Parathyroid adenoma (tissue), 2 donors: ENCODE results near the gene SLC38A8.

Experiments used
- H2AFZ ChIP-seq: fragments of 300-600 bp; sonication (generic); one replicate; pipeline ENCODE4 v1.7.0; 2017; ENCODE audit warnings: antibody characterized with exemption, mild to moderate bottlenecking
- H3K27ac ChIP-seq: fragments of 300-600 bp; sonication (generic); one replicate; pipeline ENCODE4 v1.7.0; 2017
- H3K27me3 ChIP-seq: fragments of 300-600 bp; sonication (generic); one replicate; pipeline ENCODE4 v1.7.0; 2017; ENCODE audit warnings: low read length; ENCODE audit not compliant: control insufficient read depth, insufficient read depth
- H3K36me3 ChIP-seq: fragments of 300-600 bp; sonication (generic); one replicate; pipeline ENCODE4 v1.7.0; 2017; ENCODE audit warnings: low read length; ENCODE audit not compliant: control insufficient read depth, insufficient read depth
- H3K4me1 ChIP-seq: fragments of 300-600 bp; sonication (generic); one replicate; pipeline ENCODE4 v1.7.0; 2017; ENCODE audit warnings: control low read depth
- H3K4me2 ChIP-seq: fragments of 300-600 bp; sonication (generic); one replicate; pipeline ENCODE4 v1.7.0; 2017; ENCODE audit warnings: low read length
- H3K4me3 ChIP-seq: fragments of 300-600 bp; sonication (generic); one replicate; pipeline ENCODE4 v1.7.0; 2017; ENCODE audit warnings: low read depth, low read length
- H3K79me2 ChIP-seq: fragments of 300-600 bp; sonication (generic); one replicate; pipeline ENCODE4 v1.7.0; 2017; ENCODE audit warnings: control low read depth
- H3K9ac ChIP-seq: fragments of 300-600 bp; sonication (generic); one replicate; pipeline ENCODE4 v1.7.0; 2017; ENCODE audit warnings: mild to moderate bottlenecking
- H3K9me3 ChIP-seq: fragments of 300-600 bp; sonication (generic); one replicate; pipeline ENCODE4 v1.7.0; 2017; ENCODE audit warnings: low read length; ENCODE audit not compliant: control insufficient read depth
- CTCF ChIP-seq: fragments of 300-600 bp; sonication (generic); IDR thresholded peaks from one replicate; pipeline ENCODE4 v1.7.0; 2017; ENCODE audit warnings: antibody characterized with exemption, mild to moderate bottlenecking
- donor health status: primary hyperparathyroidism.

Gene SLC38A8

DNA sequence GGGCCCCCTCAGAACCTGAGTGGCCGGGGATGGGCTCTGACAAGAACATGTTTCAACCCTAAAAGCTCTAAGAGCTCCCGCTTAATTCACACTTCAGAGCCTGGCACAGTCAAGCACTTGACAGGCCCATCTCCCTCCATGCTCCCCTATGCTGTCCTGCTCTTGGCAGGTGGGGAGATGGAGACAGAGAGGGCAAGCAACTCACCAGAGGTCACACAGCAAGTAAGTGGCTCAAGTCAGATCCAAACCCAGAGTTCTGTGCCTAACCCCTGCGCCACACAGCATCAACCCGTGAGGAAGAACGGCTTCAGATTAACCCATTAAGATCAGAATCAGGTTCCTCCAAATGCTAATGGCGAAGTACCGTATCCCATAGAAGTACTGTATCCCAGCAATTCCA lies 38.2 kb downstream of the SLC38A8 start:
- TF ChIP-seq CTCF = no peak
- H3K27me3 ChIP-seq = no peaks in the 10 kb centered on the region
- peaks cover 11% of the 10 kb centered on the region for H3K4me1 ChIP-seq

DNA sequence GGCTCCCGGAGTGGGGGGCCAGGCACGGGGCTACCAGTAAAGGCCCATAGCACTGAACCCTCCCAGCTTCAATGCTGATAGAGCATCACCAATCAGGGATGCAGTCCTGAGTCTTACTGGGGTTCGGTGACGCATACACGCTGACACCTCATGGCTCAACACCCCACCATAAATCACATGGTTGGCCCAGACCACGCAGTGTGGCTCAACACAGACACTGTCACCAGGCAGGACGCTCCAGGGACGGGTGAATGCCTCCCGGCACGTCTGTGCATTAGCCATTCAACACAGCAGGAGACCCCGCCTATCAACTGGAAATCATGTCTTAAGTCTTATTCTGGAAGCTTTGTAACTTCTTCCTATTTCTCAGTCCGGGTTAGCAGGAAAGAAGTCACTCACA lies 39.6 kb downstream of the SLC38A8 start:
- Histone ChIP-seq H3K27me3 (no peaks in the 10 kb centered on the region), H3K9ac (no peak overlapping the region), H3K9me3 (no peaks in the 10 kb centered on the region), H2AFZ (no peak overlapping the region), H3K4me1 (peaks cover 6% of the 10 kb centered on the region), H3K4me3 (no peak overlapping the region), H3K27ac (no peak overlapping the region), H3K79me2 (no peaks in the 10 kb centered on the region), H3K36me3 (no peaks in the 10 kb centered on the region), H3K4me2 (no peak overlapping the region)
- TF ChIP-seq CTCF = no peak

More for the DNA sequence above, 38.2 kb downstream of the SLC38A8 start:
- Histone ChIP-seq H3K9ac (no peak overlapping the region), H3K79me2 (no peaks in the 10 kb centered on the region), H3K9me3 (no peaks in the 10 kb centered on the region), H3K36me3 (no peaks in the 10 kb centered on the region), H3K4me2 (no peak overlapping the region), H3K27ac (no peak overlapping the region), H3K4me3 (no peak overlapping the region), H2AFZ (no peak overlapping the region)

GRCh38 chr16:84001726-84002125 lies 40.9 kb downstream of the SLC38A8 start:
- Histone ChIP-seq H2AFZ (no peak overlapping the region), H3K27ac (no peak overlapping the region), H3K4me3 (no peak overlapping the region), H3K4me1 (no peaks in the 10 kb centered on the region), H3K27me3 (no peaks in the 10 kb centered on the region), H3K79me2 (no peaks in the 10 kb centered on the region), H3K36me3 (no peaks in the 10 kb centered on the region), H3K9ac (no peak overlapping the region), H3K4me2 (no peak overlapping the region), H3K9me3 (no peaks in the 10 kb centered on the region)
- no peak for TF ChIP-seq CTCF

DNA sequence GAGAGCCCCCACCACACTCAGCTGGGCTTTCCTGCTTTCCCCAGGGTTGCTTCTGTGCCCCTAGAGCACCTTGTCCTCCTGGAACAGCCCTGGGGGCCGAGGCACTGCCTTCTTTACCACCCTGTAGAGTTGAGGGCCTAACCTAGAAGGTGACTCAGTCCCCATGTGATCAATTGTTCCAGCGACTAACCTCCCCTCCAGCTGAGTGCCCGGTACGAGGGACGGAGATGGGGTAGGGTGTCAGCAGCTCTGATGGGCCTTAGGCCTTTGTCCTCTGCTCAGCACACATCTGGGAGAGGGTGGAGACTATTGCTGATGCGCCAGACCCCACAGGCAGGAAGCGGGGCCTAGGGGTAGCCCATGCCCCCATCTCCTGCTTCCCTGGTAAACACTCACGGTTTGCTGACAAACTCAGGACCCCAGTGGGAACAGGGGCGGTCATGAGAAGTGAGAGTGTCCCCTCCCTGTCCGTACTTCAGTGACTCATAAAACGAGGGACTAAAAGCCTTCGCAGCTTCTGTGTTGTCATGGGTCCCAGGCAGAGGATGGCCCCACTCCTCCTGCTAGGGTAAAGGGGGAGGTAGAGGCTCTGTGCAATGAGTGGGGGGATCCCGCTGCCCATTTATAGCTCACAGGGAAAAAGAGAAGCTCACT lies 41.5 kb downstream of the SLC38A8 start:
- Histone ChIP-seq H3K79me2 (no peaks in the 10 kb centered on the region), H3K4me2 (no peak overlapping the region), H3K4me3 (no peak overlapping the region), H3K9ac (no peak overlapping the region), H3K36me3 (no peaks in the 10 kb centered on the region), H3K27ac (no peak overlapping the region), H3K27me3 (no peaks in the 10 kb centered on the region), H2AFZ (no peak overlapping the region), H3K9me3 (no peaks in the 10 kb centered on the region), H3K4me1 (peaks cover 6% of the 10 kb centered on the region)
- TF ChIP-seq CTCF = no peak

DNA sequence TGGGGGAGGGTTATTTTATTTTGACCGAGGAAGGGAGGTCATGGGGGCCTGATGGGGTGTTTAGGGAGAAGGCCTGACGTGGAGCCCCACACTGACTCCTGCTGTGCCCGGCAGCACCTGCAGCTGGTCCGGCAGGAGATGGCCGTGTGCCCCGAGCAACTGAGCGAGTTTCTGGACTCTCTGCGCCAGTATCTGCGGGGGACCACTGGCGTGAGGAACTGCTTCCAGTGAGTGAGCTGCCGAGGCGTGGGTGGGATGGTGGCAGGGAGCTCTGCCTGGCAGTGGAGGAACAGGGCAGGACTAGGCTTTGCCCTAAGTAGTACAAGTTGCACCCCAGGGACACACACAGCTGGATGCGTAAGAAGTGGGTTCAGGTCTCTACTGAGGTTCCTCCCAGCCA lies 44.5 kb downstream of the SLC38A8 start:
- TF ChIP-seq CTCF = no peak
- no peak overlapping the region for H3K9ac ChIP-seq

More for the DNA sequence above, 44.5 kb downstream of the SLC38A8 start:
- no peaks in the 10 kb centered on the region for H3K36me3 ChIP-seq
- H3K79me2 ChIP-seq = no peaks in the 10 kb centered on the region
- no peak overlapping the region for H3K4me3 ChIP-seq
- no peak overlapping the region for H2AFZ ChIP-seq
- H3K27ac ChIP-seq = no peak overlapping the region
- H3K4me1 ChIP-seq = peaks cover 32% of the 10 kb centered on the region
- no peak overlapping the region for H3K4me2 ChIP-seq
- no peaks in the 10 kb centered on the region for H3K9me3 ChIP-seq
- no peaks in the 10 kb centered on the region for H3K27me3 ChIP-seq
